Smooth muscle cell (in vitro differentiated cells): ENCODE results near the gene TRIP6. TPM values are rescaled to one million over a fixed set of nuclear protein-coding genes. Genes with fewer than 3 reads are reported as not detected.
A peak's percentile ranks its signal among the peaks of the same experiment; 100 is the strongest.

Experiments used
- DNase-seq: peaks from one replicate; lab custom pipeline; 2025; ENCODE audit not compliant: unreplicated experiment; lab: John Stamatoyannopoulos, UW
- H2AFZ ChIP-seq: fragments of 200-600 bp; sonication (generic); 2 replicates; pipeline ENCODE4 v1.6.0; 2016; ENCODE audit warnings: antibody characterized with exemption, low read depth, mild to moderate bottlenecking
- H3F3A ChIP-seq: fragments of 200-600 bp; sonication (generic); 2 replicates; pipeline ENCODE4 v1.6.0; 2017; ENCODE audit warnings: antibody characterized with exemption, low read depth
- H3K27ac ChIP-seq: fragments of 200-600 bp; sonication (generic); 2 replicates; pipeline ENCODE4 v1.5.1; 2016; ENCODE audit warnings: low read depth, mild to moderate bottlenecking
- H3K27me3 ChIP-seq: fragments of 200-600 bp; sonication (generic); 2 replicates; pipeline ENCODE4 v1.6.1; 2016; ENCODE audit warnings: low read depth, mild to moderate bottlenecking
- H3K36me3 ChIP-seq: fragments of 200-600 bp; sonication (generic); 2 replicates; pipeline ENCODE4 v1.5.1; 2016; ENCODE audit warnings: low read depth
- H3K4me1 ChIP-seq: fragments of 200-600 bp; sonication (generic); 2 replicates; pipeline ENCODE4 v1.5.1; 2016; ENCODE audit warnings: low read depth
- H3K4me2 ChIP-seq: fragments of 200-600 bp; sonication (generic); 2 replicates; pipeline ENCODE4 v1.6.0; 2016; ENCODE audit warnings: mild to moderate bottlenecking
- H3K4me3 ChIP-seq: fragments of 200-600 bp; sonication (generic); 2 replicates; pipeline ENCODE4 v1.5.1; 2016; ENCODE audit warnings: mild to moderate bottlenecking
- H3K79me2 ChIP-seq: fragments of 200-600 bp; sonication (generic); 2 replicates; pipeline ENCODE4 v1.6.0; 2016; ENCODE audit warnings: low read depth, mild to moderate bottlenecking
- H3K9ac ChIP-seq: fragments of 200-600 bp; sonication (generic); 2 replicates; pipeline ENCODE4 v1.6.0; 2016; ENCODE audit warnings: low read depth
- H3K9me3 ChIP-seq: fragments of 200-600 bp; sonication (generic); replicated peaks from 2 replicates; pipeline ENCODE4 v1.5.1; 2016; ENCODE audit warnings: low read depth
- H4K20me1 ChIP-seq: fragments of 200-600 bp; sonication (generic); 2 replicates; pipeline ENCODE4 v1.6.0; 2016; ENCODE audit warnings: low read depth
- CTCF ChIP-seq: fragments of 200-600 bp; sonication (generic); IDR thresholded peaks from 2 replicates; pipeline ENCODE4 v1.5.1; 2017; ENCODE audit warnings: borderline replicate concordance, mild to moderate bottlenecking, antibody characterized with exemption; ENCODE audit not compliant: insufficient read depth, poor library complexity, severe bottlenecking
- WGBS: methylation state at CpG from one replicate; pipeline ENCODE4 v1.1.7; 2016; ENCODE audit warnings: low lambda C conversion rate; 5-methylcytosine and 5-hydroxymethylcytosine counted together
- polyA plus RNA-seq: library from polyadenylated mRNA; unstranded; fragments of >200 nt; fragmentation: Nextera tagmentation; extraction: Ambion mirVana; gene quantifications from 2 replicates; pipeline ENCODE4 v1.2.1, GENCODE V29; 2016
- total RNA-seq: library from RNA; depleted of rRNA; stranded (reverse); fragments of >200 nt; gene quantifications from 2 replicates; pipeline ENCODE4 v1.2.3, GENCODE V29; 2014

TRIP6 gene
- total and polyA plus RNA-seq, 2 experiments from 2014 or later, result 46.8 to 65.6 TPM

- no peak for DNase-seq
- TF ChIP-seq CTCF, result no peak
- no peak overlapping the region for H2AFZ ChIP-seq
- WGBS, result 98% methylated on average over 10 of the region's 10 CpGs
- peak overlapping the region; percentile 90 for H3K4me2 ChIP-seq
- H3K79me2 ChIP-seq, result peaks cover 49% of the 10 kb centered on the region
- peaks cover 34% of the 10 kb centered on the region for H4K20me1 ChIP-seq
- peaks cover 10% of the 10 kb centered on the region for H3F3A ChIP-seq
- H3K4me1 ChIP-seq, result peaks cover 13% of the 10 kb centered on the region
- peak overlapping the region; percentile 100 for H3K4me3 ChIP-seq
- H3K27ac ChIP-seq, result peak overlapping the region; percentile 97
- no peaks in the 10 kb centered on the region for H3K27me3 ChIP-seq
- peaks cover 7% of the 10 kb centered on the region for H3K36me3 ChIP-seq
- H3K9me3 ChIP-seq, result no peaks in the 10 kb centered on the region
- no peak overlapping the region for H3K9ac ChIP-seq
Observed at GRCh38 chr7:100873599-100874299, 6.6 kb downstream of the TRIP6 start.

- Histone ChIP-seq H3K4me2 (peak overlapping the region; percentile 90), H3K79me2 (peaks cover 49% of the 10 kb centered on the region), H3K27me3 (no peaks in the 10 kb centered on the region), H3K27ac (peak overlapping the region; percentile 97), H2AFZ (no peak overlapping the region), H3F3A (peaks cover 10% of the 10 kb centered on the region), H3K4me3 (peak overlapping the region; percentile 100), H4K20me1 (peaks cover 39% of the 10 kb centered on the region), H3K9me3 (no peaks in the 10 kb centered on the region), H3K9ac (peak overlapping the region; percentile 98), H3K36me3 (peaks cover 9% of the 10 kb centered on the region), H3K4me1 (peaks cover 13% of the 10 kb centered on the region)
- WGBS, result 74% methylated on average over 8 of the region's 8 CpGs
- no peak for TF ChIP-seq CTCF
- no peak for DNase-seq
Observed at GRCh38 chr7:100874300-100874576, 7.1 kb downstream of the TRIP6 start.

DNA sequence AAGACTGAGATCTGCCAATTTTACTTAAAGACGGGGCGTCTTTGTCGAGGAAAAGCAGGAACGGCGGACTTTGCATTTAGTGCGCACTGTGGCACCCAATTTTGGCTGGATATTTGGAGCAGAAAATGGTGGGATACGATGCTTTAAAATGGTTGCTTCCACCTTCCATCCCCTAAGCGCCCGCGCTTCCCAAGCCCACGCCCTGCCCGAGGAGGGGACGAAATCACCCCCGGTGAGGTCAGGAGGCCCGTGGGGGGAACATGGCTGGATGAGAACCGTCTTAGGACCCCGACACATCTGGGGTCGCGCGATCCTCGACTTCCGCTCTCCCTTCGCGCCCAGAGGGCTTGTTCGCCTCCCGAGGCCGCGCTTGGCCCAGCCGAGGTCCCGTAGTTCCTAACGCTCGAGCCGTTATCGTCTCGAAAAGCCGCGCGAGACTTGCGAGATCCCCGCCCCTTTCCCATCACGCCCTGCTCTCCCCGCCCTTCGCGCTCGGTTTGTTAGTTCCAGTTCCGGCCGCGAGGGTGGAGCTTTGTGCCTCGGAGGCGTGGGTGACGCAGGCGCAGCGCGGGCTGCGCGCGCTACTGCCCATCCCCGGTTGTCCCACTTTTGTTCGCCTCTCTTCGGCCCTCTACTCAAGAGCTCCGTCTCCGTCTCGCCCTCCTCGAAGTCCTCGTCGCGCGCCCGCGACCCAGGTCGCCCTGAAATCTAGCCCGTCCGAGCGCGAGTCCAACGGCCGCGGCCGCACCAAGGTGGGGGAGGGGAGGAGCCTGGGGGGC, 7.6 kb downstream of the TRIP6 start, which contains the start of gene SRRT:
SRRT (plus strand) TSS at position 527 of the 779 bp plus-strand sequence. CDS start 488 bp downstream, outside the sequence.
- Histone ChIP-seq H3F3A (peaks cover 10% of the 10 kb centered on the region), H3K36me3 (peaks cover 11% of the 10 kb centered on the region), H3K79me2 (peaks cover 49% of the 10 kb centered on the region)

More for the DNA sequence above, 7.6 kb downstream of the TRIP6 start, which contains the start of gene SRRT:
- Histone ChIP-seq H3K4me1 (peaks cover 19% of the 10 kb centered on the region), H3K4me3 (peak within 1 kb of the TSS; percentile 100), H3K9ac (peak within 1 kb of the TSS; percentile 98), H2AFZ (peak within 1 kb of the TSS; percentile 83), H3K27me3 (no peaks in the 10 kb centered on the region), H3K9me3 (no peaks in the 10 kb centered on the region), H3K4me2 (peak within 1 kb of the TSS; percentile 90), H4K20me1 (peaks cover 44% of the 10 kb centered on the region), H3K27ac (peak within 1 kb of the TSS; percentile 97)
- peak; percentile 86 for DNase-seq
- 3% methylated on average over 73 of the region's 79 CpGs for WGBS
- TF ChIP-seq CTCF, result no peak
